ENCODE data around the gene ADCY3.
"Not testable (repeated sequence)": the region's sequence is repeated elsewhere in the genome, so short reads cannot be mapped to it uniquely, and the experiment has no call there.

The ADCY3 gene

GRCh38 chr2:24836706-24837105 lies 83.3 kb downstream of the ADCY3 start:
- no peaks in the 10 kb centered on the region for H3K27me3 ChIP-seq (ENCODE audit: insufficient read depth, low read length)
- no peak overlapping the region for H3K9ac ChIP-seq (ENCODE audit: low read length)
- H3K79me2 ChIP-seq (ENCODE audit: insufficient read depth, low read length) = no peaks in the 10 kb centered on the region
- no peak overlapping the region for H3K27ac ChIP-seq (ENCODE audit: low read depth, low read length, poor library complexity, severe bottlenecking)
- H3K4me1 ChIP-seq (ENCODE audit: insufficient read depth, low read length, severe bottlenecking) = no peaks in the 10 kb centered on the region
- H3F3A ChIP-seq (ENCODE audit: insufficient read depth, low read length) = no peaks in the 10 kb centered on the region
- no peak overlapping the region for H2AFZ ChIP-seq (ENCODE audit: low read length)
- H3K4me2 ChIP-seq (ENCODE audit: low read length) = no peak overlapping the region
- H4K20me1 ChIP-seq (ENCODE audit: insufficient read depth, low read length) = no peaks in the 10 kb centered on the region
- no peaks in the 10 kb centered on the region for H3K9me2 ChIP-seq (ENCODE audit: low read depth, low read length)
- H3K36me3 ChIP-seq (ENCODE audit: insufficient read depth, low read length) = peaks cover 63% of the 10 kb centered on the region
- no peaks in the 10 kb centered on the region for H3K9me3 ChIP-seq (ENCODE audit: low read length)
- H3K4me3 ChIP-seq (ENCODE audit: low read depth, low read length, poor library complexity, severe bottlenecking) = no peak overlapping the region
- no peak for TF ChIP-seq CTCF (IDR thresholded peaks at IDR 0.05; ENCODE audit: low read length)
- no peak for TF ChIP-seq EZH2 (IDR thresholded peaks at IDR 0.05; ENCODE audit: borderline replicate concordance, low read length)

- Histone ChIP-seq H3K9me3 (ENCODE audit: low read length) (no peaks in the 10 kb centered on the region), H4K20me1 (ENCODE audit: insufficient read depth, low read length) (no peaks in the 10 kb centered on the region), H3K4me1 (ENCODE audit: insufficient read depth, low read length, severe bottlenecking) (no peaks in the 10 kb centered on the region), H3K9ac (ENCODE audit: low read length) (no peak overlapping the region), H3K79me2 (ENCODE audit: insufficient read depth, low read length) (no peaks in the 10 kb centered on the region), H2AFZ (ENCODE audit: low read length) (no peak overlapping the region), H3K27me3 (ENCODE audit: insufficient read depth, low read length) (no peaks in the 10 kb centered on the region), H3K4me2 (ENCODE audit: low read length) (no peak overlapping the region), H3K9me2 (ENCODE audit: low read depth, low read length) (no peaks in the 10 kb centered on the region), H3K27ac (ENCODE audit: low read depth, low read length, poor library complexity, severe bottlenecking) (no peak overlapping the region), H3K4me3 (ENCODE audit: low read depth, low read length, poor library complexity, severe bottlenecking) (no peak overlapping the region), H3F3A (ENCODE audit: insufficient read depth, low read length) (no peaks in the 10 kb centered on the region), H3K36me3 (ENCODE audit: insufficient read depth, low read length) (peaks cover 63% of the 10 kb centered on the region)
- TF ChIP-seq CTCF (IDR thresholded peaks at IDR 0.05; ENCODE audit: low read length) = no peak
- TF ChIP-seq EZH2 (IDR thresholded peaks at IDR 0.05; ENCODE audit: borderline replicate concordance, low read length) = no peak
Observed at GRCh38 chr2:24836206-24836605, 83.8 kb downstream of the ADCY3 start.

GRCh38 chr2:24835411-24835810 lies 84.6 kb downstream of the ADCY3 start:
- not testable (repeated sequence) for H4K20me1 ChIP-seq (ENCODE audit: insufficient read depth, low read length); H3K9ac ChIP-seq (ENCODE audit: low read length); H2AFZ ChIP-seq (ENCODE audit: low read length); H3K9me2 ChIP-seq (ENCODE audit: low read depth, low read length); H3K4me1 ChIP-seq (ENCODE audit: insufficient read depth, low read length, severe bottlenecking); H3K4me3 ChIP-seq (ENCODE audit: low read depth, low read length, poor library complexity, severe bottlenecking); H3K79me2 ChIP-seq (ENCODE audit: insufficient read depth, low read length); H3K27me3 ChIP-seq (ENCODE audit: insufficient read depth, low read length); H3K4me2 ChIP-seq (ENCODE audit: low read length); H3K27ac ChIP-seq (ENCODE audit: low read depth, low read length, poor library complexity, severe bottlenecking); H3K9me3 ChIP-seq (ENCODE audit: low read length); H3F3A ChIP-seq (ENCODE audit: insufficient read depth, low read length)
- peaks cover 63% of the 10 kb centered on the region for H3K36me3 ChIP-seq (ENCODE audit: insufficient read depth, low read length)

- Histone ChIP-seq H3K36me3 (ENCODE audit: insufficient read depth, low read length) (peaks cover 61% of the 10 kb centered on the region), H4K20me1 (ENCODE audit: insufficient read depth, low read length) (no peaks in the 10 kb centered on the region), H3K27me3 (ENCODE audit: insufficient read depth, low read length) (no peaks in the 10 kb centered on the region), H3K27ac (ENCODE audit: low read depth, low read length, poor library complexity, severe bottlenecking) (no peak overlapping the region), H3K4me2 (ENCODE audit: low read length) (no peak overlapping the region), H3K9me2 (ENCODE audit: low read depth, low read length) (no peaks in the 10 kb centered on the region), H3K4me3 (ENCODE audit: low read depth, low read length, poor library complexity, severe bottlenecking) (no peak overlapping the region), H3K79me2 (ENCODE audit: insufficient read depth, low read length) (no peaks in the 10 kb centered on the region), H3K9ac (ENCODE audit: low read length) (no peak overlapping the region), H2AFZ (ENCODE audit: low read length) (no peak overlapping the region), H3F3A (ENCODE audit: insufficient read depth, low read length) (no peaks in the 10 kb centered on the region), H3K4me1 (ENCODE audit: insufficient read depth, low read length, severe bottlenecking) (no peaks in the 10 kb centered on the region), H3K9me3 (ENCODE audit: low read length) (no peaks in the 10 kb centered on the region)
- TF ChIP-seq CTCF (IDR thresholded peaks at IDR 0.05; ENCODE audit: low read length) (no peak), EZH2 (IDR thresholded peaks at IDR 0.05; ENCODE audit: borderline replicate concordance, low read length) (no peak)
Observed at GRCh38 chr2:24834733-24835395, 85.2 kb downstream of the ADCY3 start.

Data from OCI-LY1 (cell line).